ENCODE measurements around the gene MAP4K5.

The MAP4K5 gene

DNA sequence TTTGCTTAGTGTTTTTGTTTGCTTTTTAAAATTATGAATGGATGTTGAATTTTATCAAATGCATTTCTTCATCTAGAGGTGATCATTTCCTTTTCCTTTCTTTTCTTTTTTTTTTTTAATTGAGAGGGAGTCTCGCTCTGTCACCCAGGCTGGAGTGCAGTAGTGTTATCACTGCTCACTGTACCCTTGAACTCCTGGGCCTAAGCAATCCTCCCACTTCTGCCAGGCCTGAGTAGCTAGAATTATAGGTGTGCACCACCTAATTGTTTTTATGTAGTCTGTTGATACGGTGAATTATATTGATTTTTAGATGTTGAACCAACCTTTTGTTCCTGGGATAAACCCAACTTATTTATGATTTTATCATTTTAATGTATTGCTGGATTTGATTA, 134.2 kb downstream of the MAP4K5 start:
- no peak for DNase-seq

DNA sequence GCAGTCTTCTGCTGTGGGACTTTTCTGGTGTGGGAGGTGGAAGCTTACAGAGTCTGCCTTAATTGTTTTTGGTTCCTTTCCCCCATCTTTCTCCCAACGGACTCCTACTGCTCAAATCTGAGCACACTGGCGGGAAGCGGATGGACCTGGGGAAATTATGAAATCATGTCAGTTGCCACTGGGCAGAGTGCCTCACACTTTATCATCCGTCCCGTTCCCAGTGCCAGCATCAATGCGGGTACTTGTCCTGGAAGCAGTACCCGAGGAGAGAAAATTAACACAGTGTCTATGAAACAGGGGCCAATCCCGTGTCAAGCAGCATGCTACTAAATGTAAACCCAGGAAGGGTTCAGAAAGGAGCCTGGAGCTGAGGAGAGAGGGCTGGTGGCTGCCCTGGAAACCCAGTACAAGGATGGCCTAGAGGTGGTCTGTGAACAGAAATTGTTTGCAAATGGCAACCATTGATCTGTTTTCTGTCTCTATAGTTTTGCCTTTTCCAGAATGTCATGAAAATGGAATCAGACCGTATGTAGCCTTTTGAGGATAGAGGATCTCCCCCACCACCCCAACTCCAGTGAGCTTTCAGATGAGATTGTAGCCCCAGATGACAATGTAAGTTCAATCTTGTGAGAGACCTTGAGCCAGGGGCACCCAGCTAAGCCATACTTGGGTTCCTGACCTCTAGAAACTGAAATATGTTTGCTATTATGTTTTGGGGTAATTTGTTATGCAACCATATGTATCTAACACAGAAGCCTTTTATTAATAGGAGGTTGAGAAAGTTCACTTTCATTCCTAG, 134.8 kb downstream of the MAP4K5 start:
- DNase-seq: no peak

DNA sequence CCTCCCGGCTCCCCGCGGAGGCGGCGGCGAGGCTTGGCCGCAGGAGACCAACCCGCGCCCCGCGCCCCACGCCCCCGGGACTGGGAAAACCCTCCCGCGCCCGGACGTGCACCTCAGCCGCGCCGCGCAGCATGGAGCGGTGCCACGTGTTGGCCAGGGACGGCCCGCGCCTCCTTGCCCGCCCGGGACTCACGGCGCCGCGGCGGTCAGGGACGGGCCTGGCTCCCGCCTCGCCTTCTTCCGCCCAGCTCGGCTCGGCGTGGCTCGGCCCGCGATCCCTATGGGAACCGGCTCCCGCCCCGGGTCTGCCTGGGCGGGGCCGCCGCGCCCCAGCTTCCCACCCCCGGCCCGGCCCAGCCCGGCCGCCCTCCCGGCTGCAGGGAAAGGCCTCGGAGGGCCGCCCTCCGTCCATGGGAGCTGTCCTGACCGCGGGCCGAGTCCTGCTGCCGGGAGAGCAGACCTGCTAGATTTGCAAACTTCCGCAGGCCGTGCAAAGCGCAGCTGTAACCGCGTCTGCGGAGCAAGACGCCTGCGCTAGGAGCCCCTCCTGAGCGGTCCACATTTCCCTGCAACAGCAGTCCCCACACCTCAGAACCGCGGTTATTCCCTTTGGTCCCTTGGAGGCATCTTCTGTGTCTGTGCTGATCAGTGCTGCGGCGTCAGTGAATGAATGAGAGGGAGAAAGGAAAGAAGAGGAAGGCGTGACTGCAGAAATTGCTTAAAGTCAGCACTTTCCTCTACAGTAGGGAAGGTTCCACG, 135.6 kb downstream of the MAP4K5 start, which contains the start of gene CDKL1:
CDKL1 (minus strand) TSS at position 251 of the 759 bp plus-strand sequence. CDS start 1,013 bp downstream, outside the sequence.
- peak; percentile 60 for DNase-seq

GRCh38 chr14:50395448-50395847, 136.9 kb downstream of the MAP4K5 start:
- DNase-seq: no peak

DNA sequence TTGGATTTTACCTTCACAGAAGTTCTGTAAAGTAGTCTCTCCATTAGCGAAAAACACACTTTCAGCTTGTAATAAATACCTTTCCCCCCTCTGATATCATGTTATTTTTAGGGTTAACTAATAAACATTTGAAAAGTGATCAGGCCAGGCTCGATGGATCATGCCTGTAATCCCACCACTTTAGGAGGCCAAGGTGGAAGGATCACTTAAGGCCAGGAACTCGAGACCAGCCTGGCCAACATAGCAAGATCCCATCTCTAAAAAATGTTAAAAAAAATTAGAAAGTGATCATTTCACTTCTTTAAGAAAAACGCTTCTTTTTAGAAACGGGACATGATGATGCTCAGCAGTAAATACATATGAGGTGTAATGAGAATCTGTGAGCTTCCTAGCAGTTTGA, 137.7 kb downstream of the MAP4K5 start:
- no peak for DNase-seq

DNA sequence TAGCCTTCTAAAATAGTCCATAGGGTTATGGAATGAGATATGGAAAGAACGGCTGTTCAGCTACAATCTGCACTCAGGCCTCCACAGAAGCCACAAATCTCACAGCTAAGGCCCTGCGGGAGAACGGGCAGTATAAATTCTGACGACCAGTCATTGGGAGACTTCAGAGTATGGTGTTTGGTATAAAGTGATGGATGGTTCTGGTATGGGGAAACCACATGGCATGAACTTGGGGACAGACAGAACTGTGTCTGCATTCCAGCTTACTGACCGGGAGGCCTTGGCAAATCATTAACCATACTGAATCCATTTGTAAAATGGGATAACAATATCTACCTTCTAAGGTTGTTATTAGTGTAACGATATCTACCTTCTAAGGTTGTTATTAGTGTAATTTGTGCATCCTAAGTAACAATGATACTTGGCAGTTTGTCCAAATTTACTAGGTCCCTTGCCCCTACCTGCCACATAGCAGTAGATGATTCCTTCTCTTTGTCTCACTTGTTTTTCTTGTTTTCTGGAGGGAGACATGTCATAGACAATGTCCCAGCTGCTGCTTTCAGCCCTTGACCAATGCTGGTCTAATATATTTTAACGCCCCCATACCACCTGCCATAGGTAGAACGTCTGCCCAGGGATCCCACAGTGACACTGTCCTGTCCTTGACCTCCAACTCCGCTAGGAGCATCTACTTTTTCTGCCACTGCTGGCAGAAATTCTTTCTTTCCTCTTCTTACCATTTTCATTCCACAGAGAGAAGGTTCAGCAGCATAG, 142.5 kb downstream of the MAP4K5 start:
- DNase-seq: no peak

GRCh38 chr14:50388256-50388931, 144.0 kb downstream of the MAP4K5 start:
- DNase-seq: no peak

GRCh38 chr14:50387548-50387947, 144.8 kb downstream of the MAP4K5 start:
- no peak for DNase-seq

- DNase-seq: no peak
Observed at GRCh38 chr14:50383618-50384225, 148.6 kb downstream of the MAP4K5 start.

DNA sequence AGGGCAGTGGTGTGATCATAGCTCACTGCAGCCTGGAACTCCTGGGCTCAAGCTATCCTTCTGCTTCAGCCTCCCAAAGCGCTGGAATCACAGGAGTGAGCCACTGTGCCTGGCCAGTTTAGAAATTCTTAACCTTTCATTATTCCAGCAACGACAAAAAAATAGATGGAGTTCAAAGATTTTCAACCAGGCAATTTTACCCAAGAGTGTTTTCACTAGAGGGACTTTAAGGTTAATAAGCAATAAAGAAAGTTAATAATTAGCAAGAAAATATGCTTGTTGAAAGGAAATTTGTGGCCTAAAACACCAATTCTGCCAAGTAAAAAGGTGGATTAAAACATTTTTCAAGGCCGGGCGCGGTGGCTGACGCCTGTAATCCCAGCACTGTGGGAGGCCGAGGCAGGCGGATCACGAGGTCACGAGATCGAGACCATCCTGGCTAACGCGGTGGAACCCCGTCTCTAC, 150.5 kb downstream of the MAP4K5 start:
- DNase-seq: no peak

DNA sequence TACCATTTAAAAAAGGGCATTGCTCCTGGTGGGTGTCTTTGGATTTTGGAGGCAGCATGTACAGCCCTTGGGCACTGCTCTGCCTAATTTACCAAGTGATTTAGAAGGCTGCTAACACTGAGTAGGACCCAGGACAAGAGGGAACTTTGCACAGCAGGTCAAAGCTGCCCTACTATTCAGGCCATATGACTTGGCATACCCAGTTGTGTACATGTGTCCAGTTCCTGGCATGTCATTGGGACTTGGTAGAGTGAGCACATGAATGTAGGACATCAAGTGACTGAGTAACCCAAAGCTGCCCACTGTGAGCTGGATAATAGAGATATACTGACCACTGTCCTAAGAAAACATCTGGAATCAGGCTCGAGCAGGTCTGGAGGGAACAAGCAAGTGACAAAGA, 151.4 kb downstream of the MAP4K5 start:
- no peak for DNase-seq

- DNase-seq: no peak
Observed at GRCh38 chr14:50380455-50380854, 151.9 kb downstream of the MAP4K5 start.

GRCh38 chr14:50379563-50379962, 152.8 kb downstream of the MAP4K5 start:
- no peak for DNase-seq

DNA sequence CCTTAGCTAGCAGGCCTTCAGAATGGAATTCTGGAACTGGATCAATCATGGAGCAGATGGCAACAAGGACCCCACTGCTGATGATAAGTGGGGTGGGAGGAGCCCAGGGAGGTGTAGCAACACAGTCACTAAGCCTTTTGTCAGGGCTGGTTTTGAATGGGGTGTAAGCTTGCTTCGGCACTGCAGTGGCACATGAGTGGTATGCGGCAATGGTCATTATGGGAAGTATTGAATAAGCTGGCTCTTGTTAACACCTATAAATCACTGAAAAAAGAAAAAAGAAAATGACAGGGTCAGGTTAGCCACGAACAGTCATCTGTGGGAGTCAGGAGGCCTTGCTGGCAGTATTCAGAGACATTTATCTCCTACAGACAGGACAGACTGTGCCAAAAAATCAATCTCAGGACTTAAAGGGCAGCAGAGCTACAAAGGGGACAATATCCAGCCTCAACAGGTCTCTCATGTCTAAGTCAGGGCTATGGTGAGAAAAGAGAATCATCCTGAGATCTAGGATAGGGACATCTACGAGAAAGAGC, 154.8 kb downstream of the MAP4K5 start:
- DNase-seq: no peak

DNA sequence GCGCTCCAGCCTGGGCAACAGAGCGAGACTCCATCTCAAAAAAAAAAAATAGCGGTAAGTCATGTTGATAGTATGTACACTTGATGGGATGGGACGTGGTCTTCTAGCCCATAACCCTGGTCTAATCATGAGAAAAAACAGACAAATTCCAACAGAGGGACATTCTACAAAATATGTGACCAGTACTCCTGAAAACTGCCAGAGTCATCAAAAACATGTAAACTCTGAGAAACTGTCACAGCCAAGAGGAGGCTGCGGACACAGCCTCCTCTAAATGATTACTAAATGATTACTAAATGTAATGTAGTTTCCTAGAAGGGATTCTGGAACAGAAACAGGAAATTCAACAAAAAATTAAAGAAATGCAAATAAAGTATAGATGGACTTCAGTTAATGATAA, 156.6 kb downstream of the MAP4K5 start:
- no peak for DNase-seq

GRCh38 chr14:50373959-50374358, 158.4 kb downstream of the MAP4K5 start:
- no peak for DNase-seq

- no peak for DNase-seq
Observed at GRCh38 chr14:50371546-50371945, 160.8 kb downstream of the MAP4K5 start.

Measured in activated CD4-positive, alpha-beta T cell treated with anti-CD3 and anti-CD28 coated beads for 48 hours (primary cell).